HepG2 (cell line): Measurements from ENCODE around the gene TBC1D1.
"Not testable (repeated sequence)": the region's sequence is repeated elsewhere in the genome, so short reads cannot be mapped to it uniquely, and the experiment has no call there.

Experiments
- NR2F2 ChIP-seq: IDR thresholded peaks from 2 replicates; pipeline ENCODE4 v1.6.1; 2012; ENCODE audit warnings: low read depth, inconsistent platforms, borderline replicate concordance
- ZNF329 ChIP-seq: sonication (generic); formaldehyde crosslinking; IDR thresholded peaks from 2 replicates; pipeline ENCODE4 v1.9.0; 2021; ENCODE audit warnings: low read depth, mild to moderate bottlenecking, missing genetic modification reagents

DNA sequence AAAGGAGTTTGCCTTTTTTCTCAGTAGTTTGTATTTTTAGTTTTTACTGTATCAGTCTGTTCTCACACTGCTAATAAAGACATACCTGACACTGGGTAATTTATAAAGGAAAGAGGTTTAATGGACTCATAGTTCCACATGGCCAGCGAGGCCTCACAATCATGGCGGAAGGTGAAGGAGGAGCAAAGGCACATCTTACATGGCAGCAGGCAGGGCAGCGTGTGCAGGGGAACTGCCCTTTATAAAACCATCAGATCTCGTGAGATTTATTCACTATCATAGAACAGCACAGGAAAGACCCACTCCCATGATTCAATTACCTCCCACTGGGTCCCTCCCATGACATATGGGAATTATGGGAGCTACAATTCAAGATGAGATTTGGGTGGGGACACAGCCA, 130.1 kb downstream of the TBC1D1 start:
- not testable (repeated sequence) for TF ChIP-seq NR2F2; ZNF329 (CRISPR knock-in tag)
